Trophoblast cell (in vitro differentiated cells and primary cell): ENCODE results near the gene WDR12.
"Not testable (repeated sequence)": the region's sequence is repeated elsewhere in the genome, so short reads cannot be mapped to it uniquely, and the experiment has no call there.

Experiments used
- DNase-seq, 2 donors: peaks; one replicate each; pipeline ENCODE4 v3.0.0-alpha.2; 2016
- H2AFZ ChIP-seq: 2 replicates; pipeline ENCODE4 v1.6.1; 2013; ENCODE audit warnings: low read length, moderate library complexity, mild to moderate bottlenecking; ENCODE audit not compliant: insufficient read depth, poor library complexity
- H2AK5ac ChIP-seq: 2 replicates; pipeline ENCODE4 v1.6.1; 2013; ENCODE audit warnings: mild to moderate bottlenecking, low read length
- H2BK120ac ChIP-seq: 2 replicates; pipeline ENCODE4 v1.6.1; 2013; ENCODE audit warnings: low read length, mild to moderate bottlenecking, moderate library complexity; ENCODE audit not compliant: insufficient read depth, poor library complexity
- H2BK12ac ChIP-seq: 2 replicates; pipeline ENCODE4 v1.6.1; 2013; ENCODE audit warnings: mild to moderate bottlenecking, low read length, moderate library complexity
- H2BK5ac ChIP-seq: 2 replicates; pipeline ENCODE4 v1.6.1; 2013; ENCODE audit warnings: low read length, low read depth, moderate library complexity, mild to moderate bottlenecking; ENCODE audit not compliant: poor library complexity
- H3K14ac ChIP-seq: 2 replicates; pipeline ENCODE4 v1.6.1; 2013; ENCODE audit warnings: mild to moderate bottlenecking, low read length
- H3K18ac ChIP-seq: 2 replicates; pipeline ENCODE4 v1.6.1; 2013; ENCODE audit warnings: mild to moderate bottlenecking, low read length
- H3K23ac ChIP-seq: 2 replicates; pipeline ENCODE4 v1.6.1; 2013; ENCODE audit warnings: low read length
- H3K27ac ChIP-seq: 2 replicates; pipeline ENCODE4 v1.5.1; 2013; ENCODE audit warnings: low read depth, mild to moderate bottlenecking, inconsistent platforms, low read length, moderate library complexity
- H3K27me3 ChIP-seq: 2 replicates; pipeline ENCODE4 v1.6.1; 2013; ENCODE audit warnings: inconsistent platforms, mild to moderate bottlenecking, low read length, moderate library complexity; ENCODE audit not compliant: insufficient read depth
- H3K36me3 ChIP-seq, 2 experiments: 1 replicate in 1 of 2; 2 replicates in 1 of 2; pipeline ENCODE4 v1.6.1; 2013; ENCODE audit warnings: low read length in 2 of 2, mild to moderate bottlenecking in 2 of 2, moderate library complexity in 1 of 2; ENCODE audit not compliant: insufficient read depth in 2 of 2, control insufficient read depth in 1 of 2
- H3K4ac ChIP-seq: 2 replicates; pipeline ENCODE4 v1.6.1; 2013; ENCODE audit warnings: low read depth, mild to moderate bottlenecking, low read length, moderate library complexity
- H3K4me1 ChIP-seq, 2 experiments: 1 replicate in 1 of 2; 2 replicates in 1 of 2; pipeline ENCODE4 v1.6.1; 2013; ENCODE audit warnings: low read length in 2 of 2, mild to moderate bottlenecking in 2 of 2, moderate library complexity in 1 of 2; ENCODE audit not compliant: insufficient read depth in 2 of 2, control insufficient read depth in 1 of 2
- H3K4me2 ChIP-seq: 2 replicates; pipeline ENCODE4 v1.6.1; 2013; ENCODE audit warnings: inconsistent platforms, mild to moderate bottlenecking, low read length, moderate library complexity
- H3K4me3 ChIP-seq: 2 replicates; pipeline ENCODE4 v1.5.1; 2013; ENCODE audit warnings: mild to moderate bottlenecking, low read depth, low read length, inconsistent platforms
- H3K79me1 ChIP-seq: one replicate; pipeline ENCODE4 v1.6.1; 2013; ENCODE audit warnings: low read length
- H3K79me2 ChIP-seq: 2 replicates; pipeline ENCODE4 v1.6.1; 2013; ENCODE audit warnings: low read length, mild to moderate bottlenecking; ENCODE audit not compliant: control insufficient read depth, insufficient read depth, poor library complexity
- H3K9ac ChIP-seq: 2 replicates; pipeline ENCODE4 v1.6.1; 2013; ENCODE audit warnings: mild to moderate bottlenecking, low read length
- H3K9me3 ChIP-seq: 2 replicates; pipeline ENCODE4 v1.6.1; 2013; ENCODE audit warnings: low read depth, mild to moderate bottlenecking, control low read depth, inconsistent platforms, low read length; ENCODE audit not compliant: insufficient read depth
- H4K12ac ChIP-seq: 2 replicates; pipeline ENCODE4 v1.6.1; 2013; ENCODE audit warnings: low read depth, mild to moderate bottlenecking, low read length, moderate library complexity
- H4K8ac ChIP-seq: 2 replicates; pipeline ENCODE4 v1.6.1; 2013; ENCODE audit warnings: low read depth, mild to moderate bottlenecking, low read length, moderate library complexity
- H4K91ac ChIP-seq: one replicate; pipeline ENCODE4 v1.6.1; 2013; ENCODE audit warnings: low read depth, mild to moderate bottlenecking, low read length, moderate library complexity
- WGBS: extraction: QIAGEN DNeasy Blood & Tissue Kit; methylation state at CpG from one replicate; pipeline ENCODE4 v1.1.7; 2013; ENCODE audit warnings: missing lambda C conversion rate; ENCODE audit not compliant: insufficient read length, insufficient coverage; ENCODE audit errors: extremely low coverage; 5-methylcytosine and 5-hydroxymethylcytosine counted together

Gene WDR12

DNA sequence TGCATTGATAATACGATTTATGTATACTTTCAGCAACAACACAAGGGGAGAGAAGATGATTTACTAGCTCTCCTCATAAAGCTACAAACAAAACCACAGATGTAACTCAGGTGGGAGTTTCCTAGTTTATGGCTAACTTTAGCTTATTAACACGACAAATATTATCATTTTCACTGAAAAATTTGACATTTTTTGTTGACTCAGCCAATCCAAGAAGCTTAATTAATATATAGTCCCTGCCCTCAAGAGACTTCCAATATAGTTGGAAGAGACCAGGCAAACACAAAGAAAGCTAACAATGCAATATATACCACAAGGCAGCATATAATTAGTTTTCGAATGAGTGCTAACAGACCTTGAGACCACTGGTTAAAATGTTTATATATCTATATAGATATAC lies 775 bp downstream of the WDR12 start:
- Histone ChIP-seq H3K14ac (no peak overlapping the region), H2BK12ac (no peak overlapping the region), H3K79me2 (peaks cover 7% of the 10 kb centered on the region), H4K91ac (no peak overlapping the region), H3K23ac (no peak overlapping the region), H3K9ac (no peak overlapping the region), H3K4me2 (peak overlapping the region; percentile 50), H3K4ac (no peak overlapping the region), H3K27ac (no peak overlapping the region), H2AFZ (no peak overlapping the region), H3K27me3 (no peaks in the 10 kb centered on the region), H3K36me3 (peaks cover 1 to 2% of the 10 kb centered on the region in 2 experiments), H2AK5ac (no peak overlapping the region), H3K18ac (no peak overlapping the region), H4K8ac (no peak overlapping the region), H3K9me3 (no peaks in the 10 kb centered on the region), H3K4me3 (no peak overlapping the region), H2BK120ac (no peak overlapping the region), H4K12ac (no peak overlapping the region), H3K79me1 (peaks cover 3% of the 10 kb centered on the region), H3K4me1 (no peaks in the 10 kb centered on the region), H2BK5ac (no peak overlapping the region)
- no peak for DNase-seq
- WGBS, result no CpG with 5 or more reads among the region's 3 CpGs

DNA sequence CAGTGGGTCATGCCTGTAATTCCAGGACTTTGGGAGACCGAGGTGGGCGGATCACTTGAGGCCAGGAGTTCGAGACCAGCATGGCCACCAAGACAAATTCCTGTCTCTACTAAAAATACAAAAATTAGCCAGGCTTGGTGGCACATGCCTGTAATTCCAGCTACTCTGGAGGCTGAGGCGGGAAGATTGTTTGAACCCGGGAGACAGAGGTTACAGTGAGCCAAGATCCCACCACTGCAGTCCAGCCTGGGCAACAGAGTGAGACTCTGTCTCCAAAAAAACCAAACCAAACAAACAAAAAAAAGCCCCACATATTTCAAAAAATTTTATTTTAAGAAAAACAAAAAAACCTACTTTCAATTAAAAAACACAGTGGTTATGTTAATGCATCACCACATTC lies 1.2 kb downstream of the WDR12 start:
- not testable (repeated sequence) for H3K18ac ChIP-seq, H3K4me3 ChIP-seq, H2BK120ac ChIP-seq, H4K8ac ChIP-seq, H3K36me3 ChIP-seq, H3K27ac ChIP-seq, H3K4me1 ChIP-seq, H3K14ac ChIP-seq, H2BK5ac ChIP-seq, H3K79me1 ChIP-seq, H3K4me2 ChIP-seq, H2AFZ ChIP-seq, H3K79me2 ChIP-seq, H2AK5ac ChIP-seq, DNase-seq, H3K9me3 ChIP-seq, H3K23ac ChIP-seq, H4K12ac ChIP-seq, H3K9ac ChIP-seq, H2BK12ac ChIP-seq, H3K27me3 ChIP-seq, H4K91ac ChIP-seq
- WGBS, result no CpG with 5 or more reads among the region's 5 CpGs
- peak overlapping the region; percentile 89 for H3K4ac ChIP-seq

DNA sequence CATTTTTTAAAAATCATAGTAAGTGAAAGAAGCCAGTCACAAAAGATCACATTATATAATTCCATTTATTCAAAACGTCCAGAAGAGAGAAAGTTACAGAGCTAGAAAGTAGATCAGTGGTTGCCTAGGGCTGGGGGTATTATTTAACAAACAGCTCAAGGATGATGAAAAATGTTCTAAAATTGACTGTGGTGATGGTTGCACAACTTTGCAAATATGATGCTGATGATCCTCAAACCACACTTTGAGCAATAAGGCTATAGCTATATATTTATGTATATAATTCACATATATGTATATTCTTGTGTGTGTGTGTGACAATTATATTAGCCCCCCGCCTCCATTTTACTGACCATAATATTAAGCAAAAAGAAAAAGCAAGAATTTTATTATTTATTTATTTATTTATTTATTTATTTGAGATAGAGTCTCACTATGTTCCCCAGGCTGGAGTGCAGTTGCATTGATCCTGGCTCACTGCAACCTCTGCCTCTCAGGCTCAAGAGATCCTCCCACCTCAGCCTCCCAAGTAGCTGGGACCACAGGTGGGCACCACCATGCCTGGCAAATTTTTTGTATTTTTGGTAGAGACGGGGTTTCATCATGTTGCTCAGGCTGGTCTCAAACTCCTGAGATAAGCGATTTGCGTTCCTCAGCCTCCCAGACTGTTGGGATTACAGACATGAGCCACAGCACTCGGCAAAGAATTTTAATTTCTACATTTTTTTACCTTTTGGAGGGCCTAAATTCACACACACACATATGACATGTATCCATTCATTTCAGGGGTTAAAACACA lies 1.9 kb downstream of the WDR12 start:
- no peaks in the 10 kb centered on the region for H3K9me3 ChIP-seq
- H2BK120ac ChIP-seq, result no peak overlapping the region
- H4K8ac ChIP-seq, result no peak overlapping the region
- H2BK5ac ChIP-seq, result no peak overlapping the region
- H3K4me3 ChIP-seq, result no peak overlapping the region
- H3K27ac ChIP-seq, result no peak overlapping the region
- H3K18ac ChIP-seq, result no peak overlapping the region
- no peak overlapping the region for H3K4me2 ChIP-seq
- peak overlapping the region; percentile 62 for H3K4ac ChIP-seq
- no peak overlapping the region for H4K91ac ChIP-seq
- H2AFZ ChIP-seq, result no peak overlapping the region
- no peaks in the 10 kb centered on the region for H3K27me3 ChIP-seq
- no peak overlapping the region for H3K9ac ChIP-seq
- WGBS, result no CpG with 5 or more reads among the region's 6 CpGs
- peaks cover 7% of the 10 kb centered on the region for H3K79me2 ChIP-seq
- H2AK5ac ChIP-seq, result no peak overlapping the region
- H4K12ac ChIP-seq, result peak overlapping the region; percentile 43
- H3K23ac ChIP-seq, result no peak overlapping the region
- no peak overlapping the region for H3K14ac ChIP-seq
- H3K4me1 ChIP-seq, result no peaks in the 10 kb centered on the region
- peaks cover 3% of the 10 kb centered on the region for H3K79me1 ChIP-seq
- H3K36me3 ChIP-seq, result peaks cover 1 to 2% of the 10 kb centered on the region in 2 experiments
- no peak overlapping the region for H2BK12ac ChIP-seq
- DNase-seq, result no peak

DNA sequence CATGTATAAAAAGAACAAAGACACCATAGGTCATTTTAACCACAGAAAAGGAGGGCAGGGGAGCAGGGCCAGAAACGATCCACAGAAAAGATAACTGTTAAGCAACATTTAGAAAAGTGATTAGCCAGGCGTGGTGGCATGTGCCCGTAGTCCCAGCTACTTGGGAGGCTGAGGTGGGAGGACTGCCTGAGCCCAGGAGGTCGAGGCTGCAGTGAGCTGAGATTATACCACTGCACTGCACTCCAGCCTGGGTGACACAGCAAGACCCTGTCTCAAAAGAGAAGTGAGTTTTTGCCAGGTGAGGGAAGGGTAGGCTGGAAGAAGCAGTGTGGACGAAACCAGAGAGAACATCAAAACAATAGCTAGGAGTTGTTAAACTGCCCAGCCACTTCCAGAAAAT lies 3.3 kb downstream of the WDR12 start:
- Histone ChIP-seq H3K27ac (no peak overlapping the region), H4K8ac (no peak overlapping the region)
- no CpG with 5 or more reads among the region's 5 CpGs for WGBS

More for the DNA sequence above, 3.3 kb downstream of the WDR12 start:
- no peak for DNase-seq
- Histone ChIP-seq H3K79me1 (peaks cover 3% of the 10 kb centered on the region), H3K14ac (no peak overlapping the region), H3K36me3 (peaks cover 1 to 2% of the 10 kb centered on the region in 2 experiments), H3K9me3 (no peaks in the 10 kb centered on the region), H3K4me2 (no peak overlapping the region), H4K12ac (no peak overlapping the region), H2AFZ (no peak overlapping the region), H3K79me2 (peaks cover 7% of the 10 kb centered on the region), H2BK5ac (no peak overlapping the region), H2BK120ac (no peak overlapping the region), H4K91ac (no peak overlapping the region), H2BK12ac (no peak overlapping the region), H3K18ac (no peak overlapping the region), H3K23ac (no peak overlapping the region), H3K4me3 (no peak overlapping the region), H3K4ac (peak overlapping the region; percentile 10), H2AK5ac (no peak overlapping the region), H3K4me1 (no peaks in the 10 kb centered on the region), H3K9ac (no peak overlapping the region), H3K27me3 (no peaks in the 10 kb centered on the region)
